ENCODE data around the gene NPIPB6. TPM values are rescaled to one million over a fixed set of nuclear protein-coding genes. Genes with fewer than 3 reads are reported as not detected.
"Not testable (repeated sequence)": the region's sequence is repeated elsewhere in the genome, so short reads cannot be mapped to it uniquely, and the experiment has no call there.

NPIPB6 gene
- 1.4 TPM in 1 of 2 replicates, not detected in the other for total RNA-seq (2014; rRNA removed; shearing (Covaris generic))

- in situ Hi-C loops (cut with HindIII; ENCODE audit: low sequenced_read_pairs); DNase-seq (ENCODE audit: low spot score): not testable (repeated sequence)
Observed at GRCh38 chr16:28363408-28363807, at the start of gene NPIPB6. Gene NPIPB6 (minus strand): TSS chr16:28363508. CDS start chr16:28362822, 686 bp downstream.

GRCh38 chr16:28403220-28404072 is 40.1 kb upstream of the NPIPB6 start, which contains the start of gene EIF3CL:
Gene EIF3CL (minus strand): TSS chr16:28403841. CDS start chr16:28403618, 223 bp downstream.
- in situ Hi-C loops (cut with HindIII; ENCODE audit: low sequenced_read_pairs); DNase-seq (ENCODE audit: low spot score): not testable (repeated sequence)

- DNase-seq (ENCODE audit: low spot score); in situ Hi-C loops (cut with HindIII; ENCODE audit: low sequenced_read_pairs): not testable (repeated sequence)
Observed at GRCh38 chr16:28392054-28392453, 28.7 kb upstream of the NPIPB6 start.

GRCh38 chr16:28382177-28382867 is 19.0 kb upstream of the NPIPB6 start:
- DNase-seq (ENCODE audit: low spot score); in situ Hi-C loops (cut with HindIII; ENCODE audit: low sequenced_read_pairs): not testable (repeated sequence)

GRCh38 chr16:28377822-28378221 is 14.5 kb upstream of the NPIPB6 start:
- in situ Hi-C loops (cut with HindIII; ENCODE audit: low sequenced_read_pairs); DNase-seq (ENCODE audit: low spot score): not testable (repeated sequence)

- in situ Hi-C loops (cut with HindIII; ENCODE audit: low sequenced_read_pairs); DNase-seq (ENCODE audit: low spot score): not testable (repeated sequence)
Observed at GRCh38 chr16:28377108-28377625, 13.9 kb upstream of the NPIPB6 start.

- in situ Hi-C loops (cut with HindIII; ENCODE audit: low sequenced_read_pairs); DNase-seq (ENCODE audit: low spot score): not testable (repeated sequence)
Observed at GRCh38 chr16:28375115-28375514, 11.8 kb upstream of the NPIPB6 start.

- in situ Hi-C loops (cut with HindIII; ENCODE audit: low sequenced_read_pairs); DNase-seq (ENCODE audit: low spot score): not testable (repeated sequence)
Observed at GRCh38 chr16:28374281-28374680, 11.0 kb upstream of the NPIPB6 start.

GRCh38 chr16:28367926-28368325 is 4.6 kb upstream of the NPIPB6 start:
- DNase-seq (ENCODE audit: low spot score); in situ Hi-C loops (cut with HindIII; ENCODE audit: low sequenced_read_pairs): not testable (repeated sequence)

- in situ Hi-C loops (cut with HindIII; ENCODE audit: low sequenced_read_pairs); DNase-seq (ENCODE audit: low spot score): not testable (repeated sequence)
Observed at GRCh38 chr16:28364268-28365173, 1.2 kb upstream of the NPIPB6 start.

- in situ Hi-C loops (cut with HindIII; ENCODE audit: low sequenced_read_pairs); DNase-seq (ENCODE audit: low spot score): not testable (repeated sequence)
Observed at GRCh38 chr16:28362600-28362999, 708 bp downstream of the NPIPB6 start.

- in situ Hi-C loops (cut with HindIII; ENCODE audit: low sequenced_read_pairs); DNase-seq (ENCODE audit: low spot score): not testable (repeated sequence)
Observed at GRCh38 chr16:28338230-28338629, 25.1 kb downstream of the NPIPB6 start.

GRCh38 chr16:28336940-28337710 is 26.2 kb downstream of the NPIPB6 start:
- in situ Hi-C loops (cut with HindIII; ENCODE audit: low sequenced_read_pairs); DNase-seq (ENCODE audit: low spot score): not testable (repeated sequence)

GRCh38 chr16:28335678-28336077 is 27.6 kb downstream of the NPIPB6 start:
- DNase-seq (ENCODE audit: low spot score); in situ Hi-C loops (cut with HindIII; ENCODE audit: low sequenced_read_pairs): not testable (repeated sequence)

- DNase-seq (ENCODE audit: low spot score); in situ Hi-C loops (cut with HindIII; ENCODE audit: low sequenced_read_pairs): not testable (repeated sequence)
Observed at GRCh38 chr16:28332632-28333031, 30.7 kb downstream of the NPIPB6 start.

GRCh38 chr16:28330981-28331380 is 32.3 kb downstream of the NPIPB6 start:
- in situ Hi-C loops (cut with HindIII; ENCODE audit: low sequenced_read_pairs); DNase-seq (ENCODE audit: low spot score): not testable (repeated sequence)

- DNase-seq (ENCODE audit: low spot score); in situ Hi-C loops (cut with HindIII; ENCODE audit: low sequenced_read_pairs): not testable (repeated sequence)
Observed at GRCh38 chr16:28330232-28330631, 33.1 kb downstream of the NPIPB6 start.

All from G401 (cell line).